Breast epithelium (tissue), 3 donors: Measurements from ENCODE around the gene DYRK3.

Source experiments
- CTCF ChIP-seq, 3 donors: fragments of 450-650 bp; IDR thresholded peaks; one replicate each; pipeline ENCODE4 v1.5.1; 2016 to 2017; ENCODE audit warnings: antibody characterized with exemption in 3 of 3, mild to moderate bottlenecking in 3 of 3, moderate library complexity in 3 of 3
- POLR2A ChIP-seq: fragments of 450-650 bp; IDR thresholded peaks from one replicate; pipeline ENCODE4 v1.6.1; 2016; ENCODE audit warnings: antibody characterized with exemption, mild to moderate bottlenecking, moderate library complexity

DNA sequence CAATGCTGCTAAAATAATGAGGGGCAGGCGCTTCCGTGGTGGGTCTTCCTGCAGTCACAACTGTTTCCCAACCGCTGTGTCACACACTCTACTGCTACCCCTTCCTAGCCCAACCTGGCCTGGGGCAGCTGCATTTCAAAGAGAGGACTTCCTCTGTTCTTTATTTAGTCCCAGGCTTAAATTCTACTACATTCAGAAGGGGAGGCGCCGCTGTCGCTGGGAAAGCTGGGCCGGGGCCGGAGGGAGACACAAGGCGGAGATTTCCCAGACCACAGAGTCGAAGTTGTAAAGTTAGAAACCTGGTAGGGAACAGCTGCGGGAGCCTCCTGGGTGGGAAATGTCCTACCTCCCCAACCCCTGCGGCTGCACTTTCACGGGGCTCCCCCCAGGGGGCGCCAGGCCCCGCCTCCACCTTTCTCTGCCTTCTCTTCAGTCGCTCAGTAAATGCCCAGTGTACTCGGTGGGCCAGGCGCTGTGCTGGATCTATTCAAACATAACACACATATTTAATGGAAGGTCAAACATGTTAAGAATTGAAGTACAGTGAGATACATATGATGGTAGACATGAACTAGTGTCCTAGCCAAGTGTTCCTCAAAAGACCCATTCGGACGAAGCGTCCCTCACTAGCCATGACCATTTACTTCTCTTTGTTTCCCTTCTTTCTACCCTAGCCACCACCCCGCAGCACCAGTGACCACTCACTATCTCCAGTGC lies 23.1 kb downstream of the DYRK3 start:
- TF ChIP-seq CTCF (IDR thresholded peaks at IDR 0.05) (peak in 1 of 3 donors; percentile 19), POLR2A (no peak)
